SK-N-SH (cell line): ENCODE measurements around the gene SRSF3. TPM values are rescaled to one million over a fixed set of nuclear protein-coding genes. Genes with fewer than 3 reads are reported as not detected.

Source experiments
- CTCF ChIA-PET: fragments of 300-600, 350-600 bp; formaldehyde crosslinking; extraction: SDS; loops from one replicate; lab custom pipeline; 2021; lab: Yijun Ruan, JAX
- POLR2A ChIA-PET: fragments of 350-600 bp; sonication (Branson Sonifier 250); formaldehyde crosslinking; extraction: SDS; loops from one replicate; lab custom pipeline; 2020; ENCODE audit warnings: antibody characterized with exemption, inconsistent platforms; lab: Yijun Ruan, JAX
- DNase-seq: peaks from one replicate; pipeline ENCODE4 v3.0.0; 2012
- H2AFZ ChIP-seq: fragments of 200-600 bp; sonication (generic); 2 replicates; pipeline ENCODE4 v1.8.1; 2016; ENCODE audit warnings: antibody characterized with exemption, mild to moderate bottlenecking, low read depth
- H3F3A ChIP-seq: fragments of 200-600 bp; sonication (generic); replicated peaks from 2 replicates; pipeline ENCODE3; 2016; ENCODE audit warnings: antibody characterized with exemption, mild to moderate bottlenecking; ENCODE audit not compliant: insufficient read depth
- H3K27ac ChIP-seq, 2 experiments: fragments of 200-500 bp in 1 of 2; fragments of 200-600 bp in 1 of 2; sonication (Bioruptor generic) in 1 of 2; sonication (generic), shearing (Covaris generic) in 1 of 2; 2 replicates each; pipeline versions ENCODE4 v1.5.1 to v1.6.1; 2014 to 2016; ENCODE audit warnings: low read depth in 2 of 2, inconsistent platforms in 1 of 2, low read length in 1 of 2, mild to moderate bottlenecking in 1 of 2, mixed read lengths in 1 of 2
- H3K27me3 ChIP-seq: fragments of 200-600 bp; sonication (generic), shearing (Covaris generic); 2 replicates; pipeline ENCODE4 v1.6.1; 2016; ENCODE audit warnings: mixed run types; ENCODE audit not compliant: insufficient read depth
- H3K36me3 ChIP-seq, 2 experiments: fragments of 200-500 bp in 1 of 2; fragments of 200-600 bp in 1 of 2; sonication (Bioruptor generic) in 1 of 2; sonication (generic) in 1 of 2; replicated peaks in 1 of 2; 2 replicates each; pipeline versions ENCODE3 to v1.5.1; 2014 to 2016; ENCODE audit warnings: low read length in 1 of 2, mild to moderate bottlenecking in 1 of 2; ENCODE audit not compliant: insufficient read depth in 2 of 2, control insufficient read depth in 1 of 2
- H3K4me1 ChIP-seq, 2 experiments: fragments of 200-500 bp in 1 of 2; fragments of 200-600 bp in 1 of 2; sonication (Bioruptor generic) in 1 of 2; sonication (generic), shearing (Covaris generic) in 1 of 2; 2 replicates each; pipeline versions ENCODE4 v1.5.1 to v1.6.1; 2014 to 2016; ENCODE audit warnings: low read depth in 1 of 2, low read length in 1 of 2, mixed run types in 1 of 2; ENCODE audit not compliant: insufficient read depth in 2 of 2, control insufficient read depth in 1 of 2
- H3K4me2 ChIP-seq: fragments of 200-600 bp; sonication (generic), shearing (Covaris generic); 2 replicates; pipeline ENCODE4 v1.6.1; 2017; ENCODE audit warnings: mixed run types
- H3K4me3 ChIP-seq, 2 experiments: fragments of 200-500 bp in 1 of 2; fragments of 200-600 bp in 1 of 2; sonication (Bioruptor generic) in 1 of 2; sonication (generic), shearing (Covaris generic) in 1 of 2; 2 replicates each; pipeline versions ENCODE4 v1.5.1 to v1.8.1; 2014 to 2016; ENCODE audit warnings: low read depth in 2 of 2, inconsistent platforms in 1 of 2, low read length in 1 of 2, mild to moderate bottlenecking in 1 of 2, mixed read lengths in 1 of 2, moderate library complexity in 1 of 2
- H3K79me2 ChIP-seq: fragments of 200-600 bp; sonication (generic); 2 replicates; pipeline ENCODE4 v1.8.1; 2017; ENCODE audit warnings: mild to moderate bottlenecking; ENCODE audit not compliant: insufficient read depth
- H3K9ac ChIP-seq: fragments of 200-600 bp; sonication (generic); 2 replicates; pipeline ENCODE4 v1.6.1; 2017; ENCODE audit warnings: mixed run types
- H3K9me2 ChIP-seq: fragments of 200-600 bp; sonication (generic); 2 replicates; pipeline ENCODE4 v1.6.1; 2017; ENCODE audit warnings: mixed run types
- H3K9me3 ChIP-seq: fragments of 200-600 bp; sonication (generic); 2 replicates; pipeline ENCODE4 v1.6.1; 2017; ENCODE audit warnings: mixed run types, mild to moderate bottlenecking, moderate library complexity
- H4K20me1 ChIP-seq: fragments of 200-600 bp; sonication (generic); 2 replicates; pipeline ENCODE4 v1.6.1; 2017; ENCODE audit warnings: mild to moderate bottlenecking, mixed run types; ENCODE audit not compliant: insufficient read depth
- CHD2 ChIP-seq: fragments of 150-350 bp; IDR thresholded peaks from 2 replicates; pipeline ENCODE4 v1.6.1; 2018; ENCODE audit warnings: low read length; ENCODE audit not compliant: partially characterized antibody
- ELF1 ChIP-seq: IDR thresholded peaks from 2 replicates; pipeline ENCODE4 v1.4.0; 2012
- EZH2phosphoT487 ChIP-seq: fragments of 200-600 bp; sonication (generic); IDR thresholded peaks from 2 replicates; pipeline ENCODE4 v1.6.1; 2017; ENCODE audit warnings: low read depth, mixed run types, mild to moderate bottlenecking, antibody characterized with exemption, moderate library complexity, borderline replicate concordance
- GABPA ChIP-seq: IDR thresholded peaks from 2 replicates; pipeline ENCODE4 v1.4.0; 2012; ENCODE audit warnings: low read depth, mild to moderate bottlenecking
- GATA2 ChIP-seq: sonication (generic); formaldehyde crosslinking; IDR thresholded peaks from 2 replicates; pipeline ENCODE4 v1.5.0; 2020; ENCODE audit warnings: mild to moderate bottlenecking, missing genetic modification reagents
- NRF1 ChIP-seq: IDR thresholded peaks from 2 replicates; pipeline ENCODE4 v1.6.1; 2012; ENCODE audit warnings: low read depth, mild to moderate bottlenecking, low read length
- PBX3 ChIP-seq: IDR thresholded peaks from 2 replicates; pipeline ENCODE4; 2012
- SIN3A ChIP-seq: IDR thresholded peaks from 2 replicates; pipeline ENCODE4 v1.6.1; 2012; ENCODE audit warnings: low read depth, mild to moderate bottlenecking, low read length, moderate library complexity, borderline replicate concordance
- TAF1 ChIP-seq: IDR thresholded peaks from 2 replicates; pipeline ENCODE4 v1.6.1; 2012; ENCODE audit warnings: low read depth, mild to moderate bottlenecking, low read length, moderate library complexity, borderline replicate concordance
- TEAD4 ChIP-seq: IDR thresholded peaks from 2 replicates; pipeline ENCODE4 v1.4.0; 2012; ENCODE audit warnings: mild to moderate bottlenecking, borderline replicate concordance; ENCODE audit not compliant: insufficient read depth
- WGBS: methylation state at CpG from one replicate; pipeline ENCODE4 v1.1.6; 2017; ENCODE audit warnings: low lambda C conversion rate; 5-methylcytosine and 5-hydroxymethylcytosine counted together
- polyA plus RNA-seq, 3 experiments: library from polyadenylated mRNA; depleted of rRNA; stranded (reverse); fragments of >200 nt; gene quantifications; 2 replicates each; pipeline ENCODE4 v1.2.3, GENCODE V29; 2012
- TF ChIP-seq, protein P1 (sequence below): IDR thresholded peaks from 2 replicates; pipeline ENCODE4 v1.4.0; 2012; ENCODE audit warnings: low read depth

The SRSF3 gene
- polyA plus RNA-seq, 1 of the 3 experiments (the other 2 are of a cell fraction): 351 TPM

DNA sequence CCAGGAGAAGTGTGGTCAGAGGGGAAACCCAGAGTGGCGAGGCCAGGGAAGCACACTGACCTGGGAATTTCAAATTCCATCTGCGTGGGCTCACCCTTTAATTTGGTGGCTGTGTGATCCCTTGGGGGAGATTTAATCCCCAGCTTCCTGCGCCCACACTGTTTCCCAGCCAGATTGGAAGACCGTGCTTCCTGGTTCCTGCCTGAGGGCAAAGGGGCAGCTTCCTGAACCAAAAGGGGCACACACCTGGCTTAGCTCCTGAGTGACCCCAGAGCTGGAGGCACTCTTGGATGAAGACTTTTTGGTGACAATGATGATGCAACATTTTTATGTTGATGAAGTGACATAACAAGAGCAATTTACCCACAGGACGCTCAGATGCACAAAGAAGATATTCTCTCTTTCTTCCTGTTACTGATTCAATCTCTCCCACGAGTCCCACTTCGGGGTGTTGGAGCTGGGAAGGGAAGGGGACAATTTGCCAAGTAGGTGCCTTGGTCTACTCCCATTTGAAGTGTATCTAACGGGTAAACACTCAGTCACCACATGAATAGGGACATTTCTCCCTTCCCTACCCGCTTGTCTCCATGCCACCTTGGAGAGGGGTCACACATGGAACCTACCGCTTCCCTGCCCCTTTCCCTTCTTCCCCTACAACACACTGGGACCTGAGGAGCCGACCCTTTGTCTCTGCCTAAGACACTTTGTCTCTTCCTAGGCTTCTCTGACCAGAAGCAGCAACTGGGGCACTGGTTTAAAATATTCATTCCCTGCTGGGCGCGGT is 55.7 kb downstream of the SRSF3 start:
- Histone ChIP-seq H3K4me1 (peaks cover 9 to 15% of the 10 kb centered on the region in 2 experiments; a peak in 3 of 4 replicates), H3K9me3 (no peaks in the 10 kb centered on the region), H3K27me3 (peaks cover 5% of the 10 kb centered on the region; the same call in 1 of the 2 replicates), H2AFZ (no peak overlapping the region), H4K20me1 (no peaks in the 10 kb centered on the region), H3K79me2 (no peaks in the 10 kb centered on the region), H3F3A (no peaks in the 10 kb centered on the region), H3K9me2 (no peaks in the 10 kb centered on the region), H3K27ac (no peak overlapping the region), H3K4me2 (no peak overlapping the region), H3K36me3 (no peaks in the 10 kb centered on the region), H3K4me3 (no peak overlapping the region), H3K9ac (no peak overlapping the region)
- no peak for DNase-seq
- WGBS: 76% methylated on average over 13 of the region's 13 CpGs
- POLR2A ChIA-PET: no interaction called here
- TF ChIP-seq SIN3A (no peak), NRF1 (no peak), TEAD4 (no peak), GABPA (no peak), ELF1 (no peak), PBX3 (no peak), TAF1 (no peak)
- TF ChIP-seq, protein P1, sequence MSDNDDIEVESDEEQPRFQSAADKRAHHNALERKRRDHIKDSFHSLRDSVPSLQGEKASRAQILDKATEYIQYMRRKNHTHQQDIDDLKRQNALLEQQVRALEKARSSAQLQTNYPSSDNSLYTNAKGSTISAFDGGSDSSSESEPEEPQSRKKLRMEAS: no peak
- CTCF ChIA-PET: no interaction called here

DNA sequence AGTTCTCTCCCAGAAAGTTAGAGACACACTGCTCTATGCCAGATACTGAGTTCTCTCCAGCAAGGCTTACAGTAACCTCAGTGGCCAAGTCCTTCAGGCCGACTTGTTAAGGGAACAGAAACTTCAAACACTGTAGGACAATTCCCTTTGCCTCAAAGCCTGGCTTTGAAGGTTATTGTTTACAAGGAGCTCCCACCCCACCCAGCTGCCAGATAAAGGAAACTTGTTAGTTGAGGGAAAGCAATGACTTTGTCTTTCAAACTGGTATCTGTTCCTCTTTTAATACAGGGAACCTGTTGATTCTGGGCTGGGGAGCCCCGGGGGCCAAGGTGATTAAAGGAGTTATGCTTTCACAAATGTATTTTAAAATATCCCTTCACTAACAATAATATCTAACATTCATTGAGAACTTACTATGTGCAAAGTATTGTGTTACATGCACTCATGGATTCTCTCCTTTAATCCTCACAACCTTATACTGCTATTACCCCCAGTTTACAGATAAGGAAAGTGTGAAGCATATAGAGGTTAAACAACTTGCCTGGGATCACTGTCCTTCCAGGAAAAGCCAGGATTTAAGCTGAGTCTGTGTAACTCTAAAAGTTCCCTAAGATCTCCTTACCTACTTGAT is 56.8 kb downstream of the SRSF3 start:
- no peaks in the 10 kb centered on the region for H3K36me3 ChIP-seq
- POLR2A ChIA-PET: no interaction called here
- H3K27ac ChIP-seq: no peak overlapping the region
- no peak overlapping the region for H3K4me3 ChIP-seq
- no peaks in the 10 kb centered on the region for H3K9me3 ChIP-seq
- peaks cover 5% of the 10 kb centered on the region; the same call in 1 of the 2 replicates for H3K27me3 ChIP-seq
- no peaks in the 10 kb centered on the region for H3K79me2 ChIP-seq
- no peak overlapping the region for H3K4me2 ChIP-seq
- no peak overlapping the region for H3K9ac ChIP-seq
- H4K20me1 ChIP-seq: no peaks in the 10 kb centered on the region
- peaks cover 15 to 16% of the 10 kb centered on the region in 2 experiments; a peak in 2 of 4 replicates for H3K4me1 ChIP-seq
- H2AFZ ChIP-seq: no peak overlapping the region
- no peaks in the 10 kb centered on the region for H3F3A ChIP-seq
- WGBS: 56% methylated on average over 2 of the region's 2 CpGs
- CTCF ChIA-PET: no interaction called here
- no peaks in the 10 kb centered on the region for H3K9me2 ChIP-seq
- no peak for TF ChIP-seq CHD2
- no peak for TF ChIP-seq GATA2 (CRISPR knock-in tag)
- no peak for TF ChIP-seq NRF1
- no peak for TF ChIP-seq EZH2phosphoT487
- DNase-seq: no peak
